ENCODE measurements around the gene FOXL3.

FOXL3 gene

DNA sequence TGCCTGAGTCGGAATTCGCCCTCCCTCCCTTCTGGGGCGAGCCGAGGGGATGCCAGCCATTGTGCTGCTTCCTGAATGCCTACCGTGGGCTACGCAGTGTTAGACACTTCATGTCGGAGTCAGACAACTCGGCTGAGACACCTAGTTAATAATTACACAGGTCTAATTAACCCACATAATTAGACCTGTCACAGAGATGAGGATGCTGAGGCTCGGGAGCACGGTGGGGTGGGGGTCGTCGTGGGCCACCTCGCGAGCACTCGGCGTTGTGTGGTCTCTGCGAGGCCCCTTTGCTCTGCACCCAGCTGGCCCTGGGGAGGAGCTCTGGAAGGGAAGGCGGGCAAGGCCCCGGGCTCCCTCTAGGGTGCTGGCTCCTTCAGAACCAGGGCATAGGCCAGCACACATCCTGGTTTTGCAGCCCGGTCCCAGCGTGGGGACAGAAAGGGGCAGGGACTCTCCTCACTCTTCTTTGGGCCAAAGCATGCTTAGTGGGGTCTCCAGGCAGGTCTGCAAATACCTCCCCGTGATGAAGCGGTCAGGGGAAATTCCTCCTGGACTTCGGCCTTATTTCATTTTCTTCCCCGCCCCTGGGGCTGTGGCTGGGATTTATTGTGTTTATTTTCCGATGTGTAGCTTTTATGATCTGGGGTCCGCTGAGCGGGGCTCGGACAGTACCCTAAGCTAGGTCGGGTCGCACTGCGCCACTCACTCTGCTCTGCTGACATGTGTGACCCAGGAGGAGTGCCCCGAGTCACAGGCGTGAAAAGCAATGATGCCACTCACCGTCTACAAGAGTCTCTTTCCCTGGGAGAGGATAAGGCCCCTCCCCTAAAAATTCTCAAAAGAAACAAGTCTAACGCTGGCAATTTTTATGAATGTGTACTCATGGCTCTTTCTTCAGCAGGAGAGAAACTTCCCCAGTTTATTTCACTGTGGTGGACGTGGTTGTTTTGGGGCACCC lies 4.9 kb upstream of the FOXL3 start:
- no peak overlapping the region for H3K9ac ChIP-seq (ENCODE audit: low read length)
- H3K27ac ChIP-seq (ENCODE audit: low read length) = no peak overlapping the region
- TF ChIP-seq, protein P1, sequence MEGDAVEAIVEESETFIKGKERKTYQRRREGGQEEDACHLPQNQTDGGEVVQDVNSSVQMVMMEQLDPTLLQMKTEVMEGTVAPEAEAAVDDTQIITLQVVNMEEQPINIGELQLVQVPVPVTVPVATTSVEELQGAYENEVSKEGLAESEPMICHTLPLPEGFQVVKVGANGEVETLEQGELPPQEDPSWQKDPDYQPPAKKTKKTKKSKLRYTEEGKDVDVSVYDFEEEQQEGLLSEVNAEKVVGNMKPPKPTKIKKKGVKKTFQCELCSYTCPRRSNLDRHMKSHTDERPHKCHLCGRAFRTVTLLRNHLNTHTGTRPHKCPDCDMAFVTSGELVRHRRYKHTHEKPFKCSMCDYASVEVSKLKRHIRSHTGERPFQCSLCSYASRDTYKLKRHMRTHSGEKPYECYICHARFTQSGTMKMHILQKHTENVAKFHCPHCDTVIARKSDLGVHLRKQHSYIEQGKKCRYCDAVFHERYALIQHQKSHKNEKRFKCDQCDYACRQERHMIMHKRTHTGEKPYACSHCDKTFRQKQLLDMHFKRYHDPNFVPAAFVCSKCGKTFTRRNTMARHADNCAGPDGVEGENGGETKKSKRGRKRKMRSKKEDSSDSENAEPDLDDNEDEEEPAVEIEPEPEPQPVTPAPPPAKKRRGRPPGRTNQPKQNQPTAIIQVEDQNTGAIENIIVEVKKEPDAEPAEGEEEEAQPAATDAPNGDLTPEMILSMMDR (IDR thresholded peaks at IDR 0.05; ENCODE audit: low read depth, low read length) = no peak
- no peak for TF ChIP-seq EZH2phosphoT487 (IDR thresholded peaks at IDR 0.05; ENCODE audit: low read depth)
- no peaks in the 10 kb centered on the region for H3K9me3 ChIP-seq (ENCODE audit: insufficient read depth, low read length)
- H3K4me2 ChIP-seq (ENCODE audit: low read length) = no peak overlapping the region
- H3K4me1 ChIP-seq (ENCODE audit: low read length) = no peaks in the 10 kb centered on the region
- no peak overlapping the region for H2AFZ ChIP-seq (ENCODE audit: low read depth, low read length)
- no peaks in the 10 kb centered on the region for H4K20me1 ChIP-seq (ENCODE audit: insufficient read depth, low read length)
- H3K79me2 ChIP-seq (ENCODE audit: low read length) = no peaks in the 10 kb centered on the region
- no peak overlapping the region for H3K4me3 ChIP-seq (ENCODE audit: low read length)
- H3K27me3 ChIP-seq (ENCODE audit: low read depth, low read length) = no peaks in the 10 kb centered on the region
- H3K36me3 ChIP-seq (replicated peaks; ENCODE audit: low read depth, low read length) = no peaks in the 10 kb centered on the region

DNA sequence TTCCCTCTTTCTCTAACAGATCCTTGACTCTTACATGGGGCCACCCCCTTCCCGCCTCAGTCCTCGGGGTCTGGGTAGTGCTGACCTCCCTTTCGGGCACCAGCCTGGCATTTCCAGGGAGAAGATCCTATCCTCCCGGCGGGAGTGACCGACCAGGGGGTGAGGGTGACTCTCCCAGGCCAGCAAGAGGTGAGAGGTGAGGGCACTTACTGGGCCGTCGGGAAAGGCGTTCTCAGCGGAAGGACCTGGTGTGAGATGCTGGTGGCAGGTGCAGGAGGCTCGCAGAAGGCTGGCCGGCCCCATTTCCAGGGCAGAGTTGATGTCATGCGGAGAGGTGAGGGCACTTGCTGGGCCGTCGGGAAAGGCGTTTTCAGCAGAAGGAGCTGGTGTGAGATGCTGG lies 4.2 kb upstream of the FOXL3 start:
- Histone ChIP-seq H3K27me3 (ENCODE audit: low read depth, low read length) (no peaks in the 10 kb centered on the region), H2AFZ (ENCODE audit: low read depth, low read length) (no peak overlapping the region), H3K4me3 (ENCODE audit: low read length) (no peak overlapping the region), H3K79me2 (ENCODE audit: low read length) (no peaks in the 10 kb centered on the region), H3K27ac (ENCODE audit: low read length) (no peak overlapping the region), H3K9ac (ENCODE audit: low read length) (no peak overlapping the region), H3K4me2 (ENCODE audit: low read length) (no peak overlapping the region), H3K36me3 (replicated peaks; ENCODE audit: low read depth, low read length) (no peaks in the 10 kb centered on the region), H4K20me1 (ENCODE audit: insufficient read depth, low read length) (no peaks in the 10 kb centered on the region), H3K4me1 (ENCODE audit: low read length) (no peaks in the 10 kb centered on the region), H3K9me3 (ENCODE audit: insufficient read depth, low read length) (no peaks in the 10 kb centered on the region)
- TF ChIP-seq, protein P1 (IDR thresholded peaks at IDR 0.05; ENCODE audit: low read depth, low read length) = no peak
- TF ChIP-seq EZH2phosphoT487 (IDR thresholded peaks at IDR 0.05; ENCODE audit: low read depth) = no peak

DNA sequence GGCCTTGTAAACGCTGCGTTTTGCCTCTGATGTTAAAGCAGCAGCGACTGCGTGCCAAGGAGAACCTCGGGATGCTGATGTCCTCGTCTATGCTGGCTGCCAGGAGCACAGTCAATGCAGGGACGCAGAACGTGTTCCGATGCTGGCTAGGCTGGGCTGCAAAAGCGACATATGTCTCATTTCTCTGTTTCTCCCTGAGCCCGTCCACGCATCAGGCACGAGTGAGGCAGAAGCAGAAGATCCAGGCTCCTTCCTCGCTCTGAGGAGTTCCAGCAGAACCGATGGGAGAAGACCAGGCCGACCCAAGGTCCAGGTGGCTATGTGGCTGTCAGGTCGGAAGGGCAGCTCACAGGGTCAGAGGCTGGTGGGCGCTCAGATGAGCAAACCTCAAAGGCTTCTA lies 3.7 kb upstream of the FOXL3 start:
- Histone ChIP-seq H3K4me2 (ENCODE audit: low read length) (no peak overlapping the region), H3K4me1 (ENCODE audit: low read length) (no peaks in the 10 kb centered on the region), H3K9me3 (ENCODE audit: insufficient read depth, low read length) (no peaks in the 10 kb centered on the region), H3K27ac (ENCODE audit: low read length) (no peak overlapping the region), H3K27me3 (ENCODE audit: low read depth, low read length) (no peaks in the 10 kb centered on the region), H3K36me3 (replicated peaks; ENCODE audit: low read depth, low read length) (no peaks in the 10 kb centered on the region), H3K9ac (ENCODE audit: low read length) (no peak overlapping the region), H2AFZ (ENCODE audit: low read depth, low read length) (no peak overlapping the region), H3K4me3 (ENCODE audit: low read length) (no peak overlapping the region), H4K20me1 (ENCODE audit: insufficient read depth, low read length) (no peaks in the 10 kb centered on the region), H3K79me2 (ENCODE audit: low read length) (no peaks in the 10 kb centered on the region)
- TF ChIP-seq, protein P1 (IDR thresholded peaks at IDR 0.05; ENCODE audit: low read depth, low read length) = no peak
- no peak for TF ChIP-seq EZH2phosphoT487 (IDR thresholded peaks at IDR 0.05; ENCODE audit: low read depth)

DNA sequence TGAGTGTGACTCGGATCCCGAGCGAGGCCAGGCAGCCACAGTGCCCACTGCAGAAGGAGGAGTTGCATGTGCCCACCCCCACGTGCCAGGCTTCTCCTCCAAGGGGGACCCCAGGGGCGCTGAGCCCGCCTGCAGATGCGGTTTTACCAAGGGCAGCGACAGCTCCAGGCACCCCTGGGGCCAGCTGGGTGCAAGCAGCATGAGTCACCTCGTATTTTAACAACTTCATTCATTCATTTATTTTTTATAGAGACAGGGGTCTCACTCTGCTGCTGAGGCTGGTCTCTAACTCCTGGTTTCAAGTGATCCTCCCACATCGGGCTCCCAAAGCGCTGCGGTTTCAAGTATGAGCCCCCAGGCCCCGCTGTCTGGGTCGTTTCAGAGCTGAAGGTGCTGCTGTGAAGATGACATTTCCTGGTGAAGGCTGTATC lies 1.3 kb upstream of the FOXL3 start:
- no peak overlapping the region for H3K4me3 ChIP-seq (ENCODE audit: low read length)
- H3K27me3 ChIP-seq (ENCODE audit: low read depth, low read length) = no peaks in the 10 kb centered on the region
- no peak overlapping the region for H3K27ac ChIP-seq (ENCODE audit: low read length)
- H3K4me1 ChIP-seq (ENCODE audit: low read length) = no peaks in the 10 kb centered on the region
- no peak overlapping the region for H2AFZ ChIP-seq (ENCODE audit: low read depth, low read length)
- H4K20me1 ChIP-seq (ENCODE audit: insufficient read depth, low read length) = no peaks in the 10 kb centered on the region
- H3K9me3 ChIP-seq (ENCODE audit: insufficient read depth, low read length) = no peaks in the 10 kb centered on the region
- no peak overlapping the region for H3K9ac ChIP-seq (ENCODE audit: low read length)
- H3K36me3 ChIP-seq (replicated peaks; ENCODE audit: low read depth, low read length) = no peaks in the 10 kb centered on the region
- H3K79me2 ChIP-seq (ENCODE audit: low read length) = no peaks in the 10 kb centered on the region
- H3K4me2 ChIP-seq (ENCODE audit: low read length) = no peak overlapping the region
- TF ChIP-seq, protein P1 (IDR thresholded peaks at IDR 0.05; ENCODE audit: low read depth, low read length) = no peak
- TF ChIP-seq EZH2phosphoT487 (IDR thresholded peaks at IDR 0.05; ENCODE audit: low read depth) = no peak
